Activated CD4-positive, alpha-beta memory T cell treated with anti-CD3 and anti-CD28 coated beads for 36 hours (primary cell): ENCODE results near the gene FLT4. TPM values are rescaled to one million over a fixed set of nuclear protein-coding genes. Genes with fewer than 3 reads are reported as not detected.

Experiments used
- CTCF ChIA-PET: fragments of 350-600 bp; sonication (Branson Sonifier 250); formaldehyde crosslinking; loops from one replicate; lab custom pipeline; 2021; ENCODE audit warnings: antibody characterized with exemption, inconsistent platforms; lab: Charles Lee
- POLR2A ChIA-PET: fragments of 350-600 bp; sonication (Branson Sonifier 250); formaldehyde crosslinking; loops from one replicate; lab custom pipeline; 2021; ENCODE audit warnings: antibody characterized with exemption; lab: Charles Lee
- DNase-seq: peaks from one replicate; pipeline ENCODE4 v3.0.0-alpha.2; 2020
- H3K27ac Mint-ChIP-seq: one replicate; pipeline ENCODE4 v1.8.0; 2021; ENCODE audit warnings: mixed read lengths
- H3K27me3 Mint-ChIP-seq: one replicate; pipeline ENCODE4 v1.8.0; 2021; ENCODE audit warnings: mixed read lengths
- H3K36me3 Mint-ChIP-seq: one replicate; pipeline ENCODE4 v1.8.0; 2021; ENCODE audit warnings: mixed read lengths
- H3K4me1 Mint-ChIP-seq: one replicate; pipeline ENCODE4 v1.8.0; 2021; ENCODE audit warnings: low read depth, mixed read lengths
- H3K4me3 Mint-ChIP-seq: one replicate; pipeline ENCODE4 v1.8.0; 2021; ENCODE audit warnings: mild to moderate bottlenecking, mixed read lengths
- H3K9me3 Mint-ChIP-seq: one replicate; pipeline ENCODE4 v1.8.0; 2021; ENCODE audit warnings: mixed read lengths
- intact Hi-C: fragments of 100-400 bp; cut with micrococcal nuclease; formaldehyde crosslinking; loops from one replicate; pipeline ENCODE4 v1.15.1; 2023
- total RNA-seq, 2 experiments: library from RNA; stranded (reverse); gene quantifications; one replicate each; pipeline ENCODE4 v1.2.3, GENCODE V29; 2021

The FLT4 gene
- total RNA-seq, 2 experiments from 2014 or later = 1.4 to 2.0 TPM

DNA sequence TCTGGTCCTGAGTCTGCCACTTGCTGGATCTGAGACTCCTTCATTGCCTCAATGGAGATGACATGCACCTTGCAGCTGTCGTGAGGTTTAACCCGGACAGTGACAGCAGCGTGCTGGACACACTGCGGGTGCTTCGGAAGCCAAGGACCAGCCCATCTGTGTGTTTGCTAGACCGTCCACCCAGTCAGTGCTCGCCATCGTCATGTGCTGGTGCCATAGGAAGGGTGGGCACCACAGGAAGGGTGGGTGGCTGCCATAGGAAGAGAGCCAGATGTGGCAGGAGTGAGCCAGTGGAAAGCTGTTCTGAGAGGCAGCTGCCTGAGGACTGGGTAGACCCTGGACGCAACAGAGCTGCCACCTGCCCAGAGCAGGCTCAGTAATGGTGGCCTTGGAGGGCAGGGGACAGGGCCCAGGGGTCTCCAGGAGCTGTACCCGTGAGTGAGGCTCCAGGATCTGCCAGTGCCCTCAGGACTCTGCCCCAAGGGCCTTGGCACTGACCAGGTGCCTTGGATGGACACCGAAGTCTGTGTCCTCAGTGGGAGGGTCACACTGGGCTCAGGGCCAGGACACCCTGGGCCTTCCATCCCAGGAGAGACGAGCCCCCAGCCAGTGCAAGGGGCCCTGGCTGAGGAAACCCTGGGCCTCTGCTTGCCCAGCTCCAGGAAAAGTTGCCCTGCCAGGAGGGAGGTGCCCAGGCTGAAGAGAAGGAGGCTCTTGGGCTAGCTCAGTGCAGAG is 21.8 kb downstream of the FLT4 start:
- ChIA-PET POLR2A (no interaction called here), CTCF (interaction anchor here (0.6 kb wide), 1 partner anchor 8 kb away, joined by 3 read pairs; no protein-coding TSS in a partner anchor)
- Mint-ChIP-seq H3K36me3 (no peaks in the 10 kb centered on the region), H3K9me3 (no peaks in the 10 kb centered on the region), H3K4me3 (no peak overlapping the region), H3K27me3 (no peaks in the 10 kb centered on the region), H3K27ac (no peak overlapping the region), H3K4me1 (peaks cover 2% of the 10 kb centered on the region)
- intact Hi-C loops = no loop called here
- no peak for DNase-seq

DNA sequence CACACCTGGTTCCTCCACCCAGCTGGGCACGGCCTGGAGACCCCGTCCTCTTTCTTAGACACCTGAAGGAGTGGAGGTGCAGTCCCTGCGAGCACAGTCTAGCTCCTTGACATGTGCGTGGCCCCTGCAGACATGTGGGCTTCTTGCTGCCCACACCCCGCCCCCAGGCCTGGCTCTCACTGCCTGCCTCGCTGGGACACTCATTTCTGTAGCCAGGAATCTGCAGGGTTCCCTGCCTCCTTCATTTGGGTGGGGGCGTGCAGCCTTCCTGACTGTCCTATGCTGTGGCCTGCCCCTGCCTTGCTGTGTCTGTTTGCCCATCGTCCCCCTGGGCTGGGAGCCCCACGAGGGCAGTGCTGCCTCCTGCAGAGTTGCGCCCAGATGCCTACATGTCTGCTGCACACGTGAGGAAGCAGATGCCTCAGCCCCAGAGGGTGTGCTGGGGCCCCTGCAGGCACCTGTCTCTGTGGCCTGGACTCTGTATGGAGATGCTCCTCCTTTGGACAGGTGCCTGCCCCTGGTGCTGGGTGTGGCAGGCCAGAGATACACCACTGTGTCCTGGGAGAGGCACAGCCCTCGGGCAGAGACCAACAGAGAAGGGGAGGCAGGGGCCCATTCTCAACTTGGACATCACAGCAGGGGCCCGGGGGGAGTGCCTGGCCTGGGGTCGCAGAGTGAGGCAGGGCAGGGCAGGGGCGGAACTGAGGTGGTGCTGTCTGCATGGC is 22.6 kb downstream of the FLT4 start:
- Mint-ChIP-seq H3K4me1 (peaks cover 2% of the 10 kb centered on the region), H3K36me3 (no peaks in the 10 kb centered on the region), H3K9me3 (no peaks in the 10 kb centered on the region), H3K27ac (no peak overlapping the region), H3K27me3 (no peaks in the 10 kb centered on the region), H3K4me3 (no peak overlapping the region)
- ChIA-PET POLR2A (no interaction called here), CTCF (no interaction called here)
- no peak for DNase-seq
- intact Hi-C loops = no loop called here

DNA sequence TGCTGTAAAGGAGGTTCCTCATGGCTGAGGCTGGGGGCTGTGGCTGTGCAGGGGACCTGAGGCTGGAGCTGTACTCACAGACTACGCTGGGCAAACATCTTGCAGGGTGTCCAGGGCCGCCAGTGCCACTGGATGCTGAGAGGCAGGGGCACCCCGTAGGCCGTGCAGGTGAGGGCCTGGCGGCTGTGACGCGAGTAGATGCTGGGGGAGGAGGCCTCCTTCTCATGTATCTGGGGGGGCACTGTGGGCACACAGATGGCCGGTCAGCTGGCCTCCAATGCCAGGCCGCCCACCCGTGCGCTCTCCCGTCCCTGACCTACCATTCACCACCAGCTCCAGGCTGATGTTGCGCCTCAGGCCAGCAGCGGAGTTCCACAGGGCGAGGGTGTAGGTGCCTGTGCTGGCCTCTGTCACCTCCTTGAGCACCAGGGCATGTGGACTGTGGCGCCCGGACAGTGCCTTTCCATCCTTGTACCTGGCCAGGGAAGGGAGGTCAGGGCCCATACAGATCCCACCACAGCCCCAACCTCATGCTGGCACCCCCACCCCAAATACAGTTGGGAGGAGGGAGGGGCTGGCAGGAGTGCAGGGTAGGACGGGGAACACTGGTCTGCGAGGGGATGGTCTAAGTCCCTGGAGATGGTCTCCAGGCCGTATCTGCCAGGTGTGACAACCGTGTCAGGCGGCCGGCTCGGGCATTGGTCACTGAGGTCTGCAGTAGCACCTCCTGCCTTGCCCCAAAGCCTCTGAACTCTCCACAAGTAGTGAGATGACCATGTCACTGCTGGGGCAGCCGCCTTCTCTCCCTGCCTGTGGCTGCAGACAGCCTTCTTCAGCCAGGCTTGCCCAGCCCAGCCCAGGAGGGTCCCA is 23.4 kb downstream of the FLT4 start:
- Mint-ChIP-seq H3K4me1 (peaks cover 2% of the 10 kb centered on the region), H3K27ac (no peak overlapping the region), H3K27me3 (no peaks in the 10 kb centered on the region), H3K4me3 (no peak overlapping the region), H3K9me3 (no peaks in the 10 kb centered on the region), H3K36me3 (no peaks in the 10 kb centered on the region)
- intact Hi-C loops = no loop called here
- ChIA-PET CTCF (no interaction called here), POLR2A (no interaction called here)
- DNase-seq = no peak

DNA sequence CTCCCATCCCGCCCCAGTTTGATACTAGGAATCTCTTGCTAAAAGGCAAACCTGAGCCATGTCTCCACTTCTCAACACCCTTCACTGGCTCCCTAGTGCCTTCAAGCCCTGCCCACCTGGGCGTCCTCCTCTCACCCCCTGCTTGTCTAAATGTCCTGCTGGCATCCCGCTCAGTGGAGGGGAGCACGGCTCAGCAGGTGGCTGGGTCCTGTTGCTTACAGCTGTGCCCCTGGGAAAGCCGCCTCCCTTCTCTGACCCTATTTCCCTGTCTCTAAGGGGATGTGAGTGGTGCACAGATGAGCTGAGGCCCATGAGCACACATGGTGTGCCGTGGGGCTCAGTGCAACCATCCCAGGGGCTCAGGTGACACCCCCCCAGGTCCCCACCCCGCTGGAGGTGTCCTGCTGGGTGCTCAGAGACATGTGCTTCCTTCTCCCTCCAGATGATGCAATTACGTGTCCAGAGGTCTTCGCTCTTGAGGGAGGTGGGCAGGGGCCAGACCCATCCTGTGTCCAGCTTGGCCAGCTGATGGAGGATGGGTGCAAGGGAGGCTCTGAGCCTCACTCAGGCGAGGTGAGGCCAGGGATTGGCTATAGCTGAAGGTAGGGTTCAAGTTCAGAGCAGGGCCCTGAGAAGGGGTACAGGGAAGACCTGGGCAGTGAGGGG is 24.1 kb downstream of the FLT4 start:
- Mint-ChIP-seq H3K4me1 (peaks cover 2% of the 10 kb centered on the region), H3K4me3 (no peak overlapping the region), H3K27ac (no peak overlapping the region), H3K27me3 (no peaks in the 10 kb centered on the region), H3K9me3 (no peaks in the 10 kb centered on the region), H3K36me3 (no peaks in the 10 kb centered on the region)
- POLR2A ChIA-PET = no interaction called here
- CTCF ChIA-PET = no interaction called here
- DNase-seq = no peak
- intact Hi-C loops = no loop called here

- ChIA-PET CTCF (interaction anchor here (0.6 kb wide), 1 partner anchor 94 kb away, joined by 3 read pairs; no protein-coding TSS in a partner anchor), POLR2A (no interaction called here)
- Mint-ChIP-seq H3K4me1 (peaks cover 2% of the 10 kb centered on the region), H3K27me3 (no peaks in the 10 kb centered on the region), H3K36me3 (no peaks in the 10 kb centered on the region), H3K9me3 (no peaks in the 10 kb centered on the region), H3K4me3 (no peak overlapping the region), H3K27ac (no peak overlapping the region)
- no peak for DNase-seq
- intact Hi-C loops = no loop called here
These were observed 24.8 kb downstream of the FLT4 start for GRCh38 chr5:180624587-180624986.

- ChIA-PET POLR2A (no interaction called here), CTCF (interaction anchor here (0.6 kb wide), 1 partner anchor 95 kb away, joined by 3 read pairs; no protein-coding TSS in a partner anchor)
- intact Hi-C loops = no loop called here
- Mint-ChIP-seq H3K27ac (no peak overlapping the region), H3K4me1 (peaks cover 2% of the 10 kb centered on the region), H3K4me3 (no peak overlapping the region), H3K9me3 (no peaks in the 10 kb centered on the region), H3K27me3 (no peaks in the 10 kb centered on the region), H3K36me3 (no peaks in the 10 kb centered on the region)
- DNase-seq = no peak
These were observed 25.6 kb downstream of the FLT4 start for GRCh38 chr5:180623844-180624243.

GRCh38 chr5:180623411-180623834 is 26.0 kb downstream of the FLT4 start:
- intact Hi-C loops = no loop called here
- Mint-ChIP-seq H3K4me1 (peaks cover 3% of the 10 kb centered on the region), H3K27ac (no peak overlapping the region), H3K9me3 (no peaks in the 10 kb centered on the region), H3K4me3 (no peak overlapping the region), H3K36me3 (no peaks in the 10 kb centered on the region), H3K27me3 (peaks cover under 1% of the 10 kb centered on the region)
- CTCF ChIA-PET = no interaction called here
- DNase-seq = no peak
- POLR2A ChIA-PET = no interaction called here

DNA sequence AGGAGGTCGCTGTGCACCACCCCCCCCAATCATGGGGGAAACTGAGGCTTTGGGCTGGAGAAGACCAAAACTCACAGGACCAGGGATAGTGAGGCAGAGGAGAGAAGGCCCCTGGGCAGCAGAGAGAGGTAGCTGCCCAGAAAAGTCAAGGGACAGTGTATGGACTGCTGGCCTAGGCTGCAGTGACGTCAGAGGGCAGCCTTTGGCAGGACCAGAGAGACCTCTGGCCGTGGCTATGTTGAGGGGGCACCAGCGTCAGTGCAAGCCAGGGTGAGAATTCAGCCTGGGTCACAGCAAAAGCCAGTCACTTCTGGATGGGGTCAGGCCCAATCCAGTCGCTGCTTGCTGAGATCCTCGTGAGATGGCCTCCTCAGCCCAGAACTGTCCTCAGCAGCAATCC is 26.5 kb downstream of the FLT4 start:
- intact Hi-C loops = no loop called here
- Mint-ChIP-seq H3K27ac (no peak overlapping the region), H3K9me3 (no peaks in the 10 kb centered on the region), H3K4me1 (peaks cover 4% of the 10 kb centered on the region), H3K36me3 (no peaks in the 10 kb centered on the region), H3K27me3 (peaks cover 2% of the 10 kb centered on the region), H3K4me3 (no peak overlapping the region)
- ChIA-PET POLR2A (no interaction called here), CTCF (no interaction called here)
- DNase-seq = no peak

- POLR2A ChIA-PET = no interaction called here
These were observed 28.1 kb downstream of the FLT4 start for GRCh38 chr5:180621311-180621710.

GRCh38 chr5:180620014-180620413 is 29.4 kb downstream of the FLT4 start:
- Mint-ChIP-seq H3K36me3 (no peaks in the 10 kb centered on the region), H3K4me3 (no peak overlapping the region), H3K27ac (no peak overlapping the region), H3K4me1 (peaks cover 4% of the 10 kb centered on the region), H3K9me3 (no peaks in the 10 kb centered on the region), H3K27me3 (peaks cover 2% of the 10 kb centered on the region)
- CTCF ChIA-PET = interaction anchor here (1.4 kb wide), 1 partner anchor 328 kb away, joined by 3 read pairs; the partner anchor contains the start of gene MAPK9
- intact Hi-C loops = no loop called here
- POLR2A ChIA-PET = no interaction called here
- DNase-seq = no peak

More at GRCh38 chr5:180621311-180621710, 28.1 kb downstream of the FLT4 start:
- DNase-seq = no peak
- intact Hi-C loops = no loop called here
- H3K4me1 Mint-ChIP-seq = peaks cover 4% of the 10 kb centered on the region
- H3K4me3 Mint-ChIP-seq = no peak overlapping the region
- H3K9me3 Mint-ChIP-seq = no peaks in the 10 kb centered on the region
- peaks cover 2% of the 10 kb centered on the region for H3K27me3 Mint-ChIP-seq
- H3K36me3 Mint-ChIP-seq = no peaks in the 10 kb centered on the region
- no peak overlapping the region for H3K27ac Mint-ChIP-seq
- CTCF ChIA-PET = no interaction called here

- DNase-seq = no peak
- H3K4me3 Mint-ChIP-seq = no peak overlapping the region
- H3K27me3 Mint-ChIP-seq = peaks cover 2% of the 10 kb centered on the region
- intact Hi-C loops = no loop called here
- no peaks in the 10 kb centered on the region for H3K36me3 Mint-ChIP-seq
- H3K9me3 Mint-ChIP-seq = no peaks in the 10 kb centered on the region
- POLR2A ChIA-PET = no interaction called here
- peaks cover 4% of the 10 kb centered on the region for H3K4me1 Mint-ChIP-seq
- CTCF ChIA-PET = interaction anchor here (0.7 to 1.5 kb wide), 9 partner anchors 8 to 328 kb away, joined by 3 to 9 read pairs (median 3); partner anchors contain the start of gene MAPK9
- no peak overlapping the region for H3K27ac Mint-ChIP-seq
These were observed 29.9 kb downstream of the FLT4 start for GRCh38 chr5:180619563-180619915.
